PC-9 (cell line): ENCODE measurements around the gene PEAK1.

Experiments used
- EZH2 ChIP-seq: fragments of 200-600 bp; sonication (generic); IDR thresholded peaks from 2 replicates; pipeline ENCODE4 v1.8.0; 2017; ENCODE audit warnings: antibody characterized with exemption, low read depth
- TF ChIP-seq, protein P1 (sequence below): fragments of 200-600 bp; sonication (generic); conservative IDR thresholded peaks from 2 replicates; pipeline ENCODE4 v1.6.1; 2017; ENCODE audit warnings: mixed run types, antibody characterized with exemption, mild to moderate bottlenecking, moderate library complexity

- TF ChIP-seq, protein P1, sequence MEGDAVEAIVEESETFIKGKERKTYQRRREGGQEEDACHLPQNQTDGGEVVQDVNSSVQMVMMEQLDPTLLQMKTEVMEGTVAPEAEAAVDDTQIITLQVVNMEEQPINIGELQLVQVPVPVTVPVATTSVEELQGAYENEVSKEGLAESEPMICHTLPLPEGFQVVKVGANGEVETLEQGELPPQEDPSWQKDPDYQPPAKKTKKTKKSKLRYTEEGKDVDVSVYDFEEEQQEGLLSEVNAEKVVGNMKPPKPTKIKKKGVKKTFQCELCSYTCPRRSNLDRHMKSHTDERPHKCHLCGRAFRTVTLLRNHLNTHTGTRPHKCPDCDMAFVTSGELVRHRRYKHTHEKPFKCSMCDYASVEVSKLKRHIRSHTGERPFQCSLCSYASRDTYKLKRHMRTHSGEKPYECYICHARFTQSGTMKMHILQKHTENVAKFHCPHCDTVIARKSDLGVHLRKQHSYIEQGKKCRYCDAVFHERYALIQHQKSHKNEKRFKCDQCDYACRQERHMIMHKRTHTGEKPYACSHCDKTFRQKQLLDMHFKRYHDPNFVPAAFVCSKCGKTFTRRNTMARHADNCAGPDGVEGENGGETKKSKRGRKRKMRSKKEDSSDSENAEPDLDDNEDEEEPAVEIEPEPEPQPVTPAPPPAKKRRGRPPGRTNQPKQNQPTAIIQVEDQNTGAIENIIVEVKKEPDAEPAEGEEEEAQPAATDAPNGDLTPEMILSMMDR, result no peak
- TF ChIP-seq EZH2, result no peak
Measured at GRCh38 chr15:77058468-77058867, 361.4 kb downstream of the PEAK1 start.
